RWPE1 (cell line): Measurements from ENCODE around the gene TRMT6.

ENCODE experiments used
- CTCF ChIA-PET: fragments of 350-600 bp; sonication (Branson Sonifier 250); formaldehyde crosslinking; extraction: SDS; loops from one replicate; lab custom pipeline; 2021; lab: Yijun Ruan, JAX
- POLR2A ChIA-PET: fragments of 400-600 bp; formaldehyde crosslinking; extraction: SDS; loops from one replicate; lab custom pipeline; 2020; ENCODE audit warnings: antibody characterized with exemption; ENCODE audit not compliant: low non-redundant PET; lab: Yijun Ruan, JAX
- DNase-seq: peaks from one replicate; pipeline ENCODE4 v3.0.0; 2012; ENCODE audit warnings: low spot score
- H3K27ac ChIP-seq: fragments of 450-650 bp; 2 replicates; pipeline ENCODE4 v1.5.1; 2017
- TF ChIP-seq, protein P1 (sequence below): fragments of 450-650 bp; conservative IDR thresholded peaks from 2 replicates; pipeline ENCODE4 v1.5.1; 2017; ENCODE audit warnings: low read depth, mild to moderate bottlenecking

Gene TRMT6

DNA sequence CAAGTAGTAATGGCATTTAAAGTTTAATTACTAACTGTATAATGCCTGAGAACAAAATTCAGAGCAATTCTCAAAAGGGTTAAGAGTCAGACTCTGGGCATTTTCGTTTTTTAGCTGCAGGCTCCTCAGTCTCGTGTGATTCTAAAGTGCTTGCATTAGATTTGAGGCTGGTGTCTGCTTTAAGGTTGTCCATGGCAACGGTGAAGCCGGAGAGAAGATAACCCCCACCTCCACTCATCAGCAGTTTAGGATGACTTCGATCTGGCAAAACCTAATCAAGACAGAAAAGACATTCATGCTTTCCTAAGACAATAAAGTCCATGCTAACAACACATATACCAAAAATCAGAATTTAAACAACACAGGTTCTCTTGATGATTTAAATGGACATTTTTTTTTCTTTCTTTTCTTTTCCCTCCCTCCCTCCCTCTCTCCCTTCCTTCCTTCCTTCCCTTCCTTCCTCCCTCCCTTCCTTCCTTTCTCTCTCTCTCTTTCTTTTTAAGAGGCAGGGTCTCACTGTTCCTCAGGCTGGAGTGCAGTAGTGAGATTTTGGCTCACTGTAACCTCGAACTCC is 11.8 kb downstream of the TRMT6 start:
- H3K27ac ChIP-seq = no peak overlapping the region
- TF ChIP-seq, protein P1, sequence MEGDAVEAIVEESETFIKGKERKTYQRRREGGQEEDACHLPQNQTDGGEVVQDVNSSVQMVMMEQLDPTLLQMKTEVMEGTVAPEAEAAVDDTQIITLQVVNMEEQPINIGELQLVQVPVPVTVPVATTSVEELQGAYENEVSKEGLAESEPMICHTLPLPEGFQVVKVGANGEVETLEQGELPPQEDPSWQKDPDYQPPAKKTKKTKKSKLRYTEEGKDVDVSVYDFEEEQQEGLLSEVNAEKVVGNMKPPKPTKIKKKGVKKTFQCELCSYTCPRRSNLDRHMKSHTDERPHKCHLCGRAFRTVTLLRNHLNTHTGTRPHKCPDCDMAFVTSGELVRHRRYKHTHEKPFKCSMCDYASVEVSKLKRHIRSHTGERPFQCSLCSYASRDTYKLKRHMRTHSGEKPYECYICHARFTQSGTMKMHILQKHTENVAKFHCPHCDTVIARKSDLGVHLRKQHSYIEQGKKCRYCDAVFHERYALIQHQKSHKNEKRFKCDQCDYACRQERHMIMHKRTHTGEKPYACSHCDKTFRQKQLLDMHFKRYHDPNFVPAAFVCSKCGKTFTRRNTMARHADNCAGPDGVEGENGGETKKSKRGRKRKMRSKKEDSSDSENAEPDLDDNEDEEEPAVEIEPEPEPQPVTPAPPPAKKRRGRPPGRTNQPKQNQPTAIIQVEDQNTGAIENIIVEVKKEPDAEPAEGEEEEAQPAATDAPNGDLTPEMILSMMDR = no peak
- DNase-seq = no peak
- ChIA-PET CTCF (no interaction called here), POLR2A (no interaction called here)

DNA sequence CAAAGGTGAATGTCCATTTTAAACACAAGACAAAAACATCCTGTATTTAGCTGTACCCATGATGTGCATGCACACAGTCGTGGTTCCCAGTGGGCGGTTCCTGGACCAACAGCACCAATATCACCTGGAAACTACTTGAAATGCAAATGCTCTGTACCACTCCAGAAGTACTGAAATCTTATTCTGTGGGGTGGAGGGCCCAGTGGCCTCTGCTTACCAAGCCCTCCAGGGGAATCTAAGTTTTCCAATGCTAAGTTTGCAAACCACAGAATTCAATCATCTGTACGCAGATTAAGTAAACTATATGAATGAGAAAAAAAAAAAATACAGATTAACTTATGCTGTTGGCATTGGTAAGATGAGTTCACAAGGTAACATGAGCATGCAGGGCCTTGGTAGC is 14.1 kb downstream of the TRMT6 start:
- CTCF ChIA-PET = interaction anchor here (0.7 kb wide), 1 partner anchor 24 kb away, joined by 3 read pairs; no protein-coding TSS in a partner anchor

DNA sequence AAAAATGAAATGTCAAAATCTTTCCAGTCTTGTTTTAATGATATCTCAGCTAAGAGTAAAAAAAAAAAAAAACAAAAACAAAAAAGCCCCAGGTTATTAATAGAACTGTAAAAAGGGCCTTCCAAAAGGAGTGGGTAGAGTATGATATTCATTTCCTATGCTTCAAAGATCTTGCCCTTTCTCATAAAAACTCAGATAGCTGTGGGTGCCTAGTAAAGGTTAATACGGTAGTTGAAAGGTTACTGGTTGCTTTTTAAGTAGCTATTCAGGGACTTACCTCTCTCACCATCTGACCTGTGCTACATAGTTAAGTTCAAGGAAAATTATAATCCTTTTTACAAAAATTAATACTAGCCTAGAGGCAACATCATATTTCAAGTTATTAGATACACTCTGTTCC is 14.9 kb downstream of the TRMT6 start:
- TF ChIP-seq, protein P1 = no peak
- H3K27ac ChIP-seq = no peak overlapping the region
- POLR2A ChIA-PET = no interaction called here

More for the DNA sequence above, 14.1 kb downstream of the TRMT6 start:
- TF ChIP-seq, protein P1 = no peak
- H3K27ac ChIP-seq = no peak overlapping the region
- POLR2A ChIA-PET = no interaction called here
- DNase-seq = no peak

DNA sequence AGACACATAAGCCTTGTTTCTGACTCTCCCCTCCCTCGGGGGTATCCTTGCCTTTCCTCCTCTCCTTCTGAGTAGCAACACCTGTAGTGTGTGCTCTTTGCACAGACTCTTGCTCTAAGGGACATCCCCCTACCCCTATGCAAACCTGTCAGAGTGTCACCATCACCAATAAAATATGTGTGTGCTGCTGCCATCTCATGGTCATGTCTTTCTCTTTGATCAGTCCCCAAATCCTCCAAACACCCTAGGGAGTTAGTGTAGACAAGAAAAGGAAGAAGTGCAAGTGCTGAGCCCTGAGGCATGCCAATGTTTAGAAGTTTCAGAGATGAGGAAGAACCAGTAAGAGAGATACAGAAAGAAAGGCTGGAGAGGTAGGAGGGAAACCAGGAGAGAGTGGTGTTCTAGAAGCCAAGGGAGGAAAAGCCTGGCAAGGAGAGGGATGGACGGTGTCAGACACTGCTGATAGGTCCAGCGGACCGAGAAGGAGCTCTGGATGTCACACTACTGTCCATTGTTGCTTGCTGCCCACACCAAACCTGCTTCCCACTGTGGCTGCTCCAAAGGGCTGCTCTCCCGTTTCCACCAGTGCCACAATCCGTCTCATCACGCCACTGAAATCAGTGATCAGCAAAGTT is 16.4 kb downstream of the TRMT6 start:
- POLR2A ChIA-PET = no interaction called here
- peak; percentile 36 for DNase-seq
- TF ChIP-seq, protein P1 = peak; percentile 38
- H3K27ac ChIP-seq = no peak overlapping the region
- CTCF ChIA-PET = interaction anchor here (1.2 to 2.0 kb wide), 2 partner anchors 404 to 405 kb away, joined by 5 to 6 read pairs; no protein-coding TSS in a partner anchor

More for the DNA sequence above, 14.9 kb downstream of the TRMT6 start:
- DNase-seq = no peak
- CTCF ChIA-PET = interaction anchor here (1.6 kb wide), 1 partner anchor 406 kb away, joined by 8 read pairs; no protein-coding TSS in a partner anchor

DNA sequence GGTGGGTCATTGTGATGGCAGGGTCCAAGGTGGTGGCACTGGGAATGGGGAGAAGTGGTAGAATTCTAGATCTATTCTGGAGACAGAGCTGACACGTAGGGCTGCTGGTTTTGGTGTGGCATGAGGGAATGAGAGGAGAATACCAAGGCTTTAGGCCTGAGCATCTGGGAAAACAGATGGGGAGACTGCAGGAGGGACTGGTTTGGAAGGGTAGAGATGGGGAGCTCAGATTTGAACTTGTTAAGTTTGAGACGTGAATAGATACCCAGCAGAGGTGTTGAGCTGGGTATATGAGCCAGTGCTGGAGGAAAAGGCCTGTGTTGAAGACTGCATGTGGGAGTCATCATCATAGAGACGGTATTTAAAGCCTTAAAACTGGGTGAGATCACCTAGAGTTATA is 17.5 kb downstream of the TRMT6 start:
- ChIA-PET CTCF (interaction anchor here (1.2 to 2.0 kb wide), 2 partner anchors 403 to 404 kb away, joined by 5 to 6 read pairs; no protein-coding TSS in a partner anchor), POLR2A (no interaction called here)
- TF ChIP-seq, protein P1 = no peak
- DNase-seq = no peak
- H3K27ac ChIP-seq = no peak overlapping the region

DNA sequence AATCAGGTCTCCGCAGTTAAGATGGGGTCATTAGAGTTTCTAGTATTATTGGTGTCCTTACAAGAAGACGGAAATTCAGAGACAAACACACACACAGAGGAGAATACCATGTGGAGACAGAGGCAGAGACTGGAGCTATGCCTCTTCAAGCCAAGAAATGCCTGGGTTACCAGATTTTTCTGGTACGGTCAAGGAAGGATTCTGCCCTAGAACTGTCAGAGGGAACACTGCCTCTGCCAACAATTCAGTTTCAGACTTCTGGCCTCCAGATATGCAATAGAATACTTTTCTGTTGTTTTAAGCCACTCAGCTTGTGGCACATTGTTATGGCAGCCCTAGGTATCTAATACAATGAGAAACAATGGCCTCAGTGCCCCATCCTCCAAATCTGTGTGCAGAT is 18.9 kb downstream of the TRMT6 start:
- TF ChIP-seq, protein P1 = no peak
- no peak for DNase-seq
- CTCF ChIA-PET = interaction anchor here (0.9 kb wide), 1 partner anchor 401 kb away, joined by 4 read pairs; no protein-coding TSS in a partner anchor
- H3K27ac ChIP-seq = no peak overlapping the region
- POLR2A ChIA-PET = no interaction called here
